ENCODE data around the gene PRKCQ.

PRKCQ gene

GRCh38 chr10:6565588-6565987 is 14.5 kb downstream of the PRKCQ start:
- DNase-seq: no peak

- no peak for DNase-seq
Observed at GRCh38 chr10:6564367-6564766, 15.7 kb downstream of the PRKCQ start.

GRCh38 chr10:6563731-6564130 is 16.3 kb downstream of the PRKCQ start:
- no peak for DNase-seq

- peak; percentile 55 to 61 for DNase-seq
Observed at GRCh38 chr10:6563075-6563474, 17.0 kb downstream of the PRKCQ start.

GRCh38 chr10:6562221-6562620 is 17.9 kb downstream of the PRKCQ start:
- DNase-seq: no peak

GRCh38 chr10:6561552-6561951 is 18.5 kb downstream of the PRKCQ start:
- no peak for DNase-seq

- DNase-seq: no peak
Observed at GRCh38 chr10:6558759-6559461, 21.2 kb downstream of the PRKCQ start.

GRCh38 chr10:6558272-6558671 is 21.8 kb downstream of the PRKCQ start:
- DNase-seq: no peak

- DNase-seq: no peak
Observed at GRCh38 chr10:6553937-6554336, 26.1 kb downstream of the PRKCQ start.

GRCh38 chr10:6543431-6544005 is 36.6 kb downstream of the PRKCQ start:
- DNase-seq: peak; percentile 54 to 58

GRCh38 chr10:6542999-6543430 is 37.1 kb downstream of the PRKCQ start:
- peak; percentile 39 to 43 for DNase-seq

- no peak for DNase-seq
Observed at GRCh38 chr10:6539833-6540232, 40.2 kb downstream of the PRKCQ start.

GRCh38 chr10:6537770-6538169 is 42.3 kb downstream of the PRKCQ start:
- DNase-seq: no peak

GRCh38 chr10:6536102-6536501 is 44.0 kb downstream of the PRKCQ start:
- DNase-seq: no peak

- DNase-seq: no peak
Observed at GRCh38 chr10:6535156-6535764, 44.8 kb downstream of the PRKCQ start.

GRCh38 chr10:6532321-6532720 is 47.8 kb downstream of the PRKCQ start:
- DNase-seq: no peak

- DNase-seq: no peak
Observed at GRCh38 chr10:6530966-6531365, 49.1 kb downstream of the PRKCQ start.

- peak; percentile 74 to 76 for DNase-seq
Observed at GRCh38 chr10:6530211-6530840, 49.8 kb downstream of the PRKCQ start.

- DNase-seq: no peak
Observed at GRCh38 chr10:6528198-6528950, 51.7 kb downstream of the PRKCQ start.

GRCh38 chr10:6525599-6526165 is 54.4 kb downstream of the PRKCQ start:
- DNase-seq: no peak

GRCh38 chr10:6522230-6522629 is 57.8 kb downstream of the PRKCQ start:
- DNase-seq: no peak

- no peak for DNase-seq
Observed at GRCh38 chr10:6520138-6520537, 59.9 kb downstream of the PRKCQ start.

Data from activated CD4-positive, alpha-beta T cell treated with anti-CD3 and anti-CD28 coated beads for 4 hours (primary cell).